ENCODE results near the gene WDR33. TPM values are rescaled to one million over a fixed set of nuclear protein-coding genes. Genes with fewer than 3 reads are reported as not detected.

Gene WDR33
- total and polyA plus RNA-seq, 2 of the 4 experiments (the other 2 are of a cell fraction): 19.6 to 41.2 TPM

- Histone ChIP-seq H3K56ac (ENCODE audit: extremely low read depth, insufficient read depth, low read length) (no peak overlapping the region), H3K79me1 (ENCODE audit: low read depth in 1 of 2, low read length in 2 of 2) (peaks cover 4 to 73% of the 10 kb centered on the region in 2 experiments; a peak in 2 of 4 replicates), H4K8ac (ENCODE audit: low read depth in 2 of 2, low read length in 2 of 2) (no peak overlapping the region), H2BK15ac (ENCODE audit: low read depth, low read length) (no peak overlapping the region), H3K27me3 (ENCODE audit: control insufficient read depth, insufficient read depth, low read length) (no peaks in the 10 kb centered on the region), H3K27ac (ENCODE audit: insufficient read depth, low read length) (no peak overlapping the region), H3K4me1 (ENCODE audit: control insufficient read depth, insufficient read depth, low read length) (no peaks in the 10 kb centered on the region), H2BK120ac (ENCODE audit: low read depth, low read length) (no peak overlapping the region), H3K36me3 (ENCODE audit: control insufficient read depth, insufficient read depth, low read length) (peaks cover 12% of the 10 kb centered on the region), H3K14ac (replicated peaks; ENCODE audit: low read depth, low read length) (no peak overlapping the region), H2AK9ac (replicated peaks; ENCODE audit: low read depth, low read length, poor library complexity) (no peak overlapping the region), H4K20me1 (ENCODE audit: insufficient read depth, low read length) (peaks cover 80% of the 10 kb centered on the region), H2BK5ac (ENCODE audit: low read depth, low read length, poor library complexity, severe bottlenecking) (no peak overlapping the region), H3K4me3 (ENCODE audit: insufficient read depth, low read depth, low read length) (no peak overlapping the region), H3K23ac (ENCODE audit: low read depth, low read length) (no peak overlapping the region), H3K9ac (ENCODE audit: low read depth, low read length) (no peak overlapping the region), H3K9me1 (ENCODE audit: insufficient read depth, low read length) (peaks cover 8% of the 10 kb centered on the region; the same call in 1 of the 2 replicates), H3K4me2 (ENCODE audit: low read depth, low read length) (no peak overlapping the region), H4K91ac (ENCODE audit: insufficient read depth, low read depth, low read length) (no peak overlapping the region), H4K5ac (ENCODE audit: low read depth, low read length) (no peak overlapping the region), H3K18ac (ENCODE audit: low read depth, low read length) (no peak overlapping the region), H2AFZ (replicated peaks; ENCODE audit: low read length, poor library complexity) (no peak overlapping the region), H3K4ac (ENCODE audit: low read depth, low read length) (no peak overlapping the region), H2BK20ac (ENCODE audit: low read depth, low read length) (no peak overlapping the region), H3K9me3 (ENCODE audit: control insufficient read depth, insufficient read depth, low read length) (no peaks in the 10 kb centered on the region), H2AK5ac (ENCODE audit: low read depth, low read length) (no peak overlapping the region)
- TF ChIP-seq CHD1 (IDR thresholded peaks at IDR 0.05; ENCODE audit: low read depth, low read length): no peak
- TF ChIP-seq ELK1 (IDR thresholded peaks at IDR 0.05; ENCODE audit: borderline replicate concordance, low read depth, low read length): no peak
- TF ChIP-seq MXI1 (IDR thresholded peaks at IDR 0.05; ENCODE audit: borderline replicate concordance, low read depth, low read length): no peak
- no peak for TF ChIP-seq CEBPB (IDR thresholded peaks at IDR 0.05; ENCODE audit: low read depth, low read length)
- no peak for TF ChIP-seq MAFK (IDR thresholded peaks at IDR 0.05; ENCODE audit: low read depth, low read length)
- no peak for TF ChIP-seq RAD21 (IDR thresholded peaks at IDR 0.05; ENCODE audit: low read length)
- TF ChIP-seq POLR2A (IDR thresholded peaks at IDR 0.05; ENCODE audit: low read depth, low read length): no peak
- TF ChIP-seq BHLHE40 (IDR thresholded peaks at IDR 0.05; ENCODE audit: low read depth, low read length): no peak
- TF ChIP-seq NFE2L2 (IDR thresholded peaks at IDR 0.05; ENCODE audit: low read depth, low read length): no peak
- no peak for TF ChIP-seq FOS (IDR thresholded peaks at IDR 0.05; ENCODE audit: low read depth, low read length)
- TF ChIP-seq RFX5 (IDR thresholded peaks at IDR 0.05; ENCODE audit: low read depth, low read length): no peak
- no peak for TF ChIP-seq MAZ (IDR thresholded peaks at IDR 0.05; ENCODE audit: borderline replicate concordance, low read depth, low read length)
- TF ChIP-seq RCOR1 (IDR thresholded peaks at IDR 0.05; ENCODE audit: insufficient replicate concordance, low read length): no peak
- no peak for TF ChIP-seq SMC3 (IDR thresholded peaks at IDR 0.05; ENCODE audit: low read depth, low read length)
- intact Hi-C loops (cut with micrococcal nuclease): no loop called here
- in situ Hi-C loops (cut with MboI; ENCODE audit: low sequenced_read_pairs): no loop called here
- POLR2A ChIA-PET (ENCODE audit: unreplicated experiment): no interaction called here
- CTCF ChIA-PET: interaction anchor here (0.5 to 0.6 kb wide), 3 partner anchors 17 to 728 kb away, joined by 3 read pairs; no protein-coding TSS in a partner anchor
- no TSS peak for BruUV-seq (replicated peaks)
- no peak for ATAC-seq (ENCODE audit: low read depth)
- DNase-seq: no peak
- dilution Hi-C loops (cut with HindIII; ENCODE audit: low sequenced_read_pairs, unreplicated experiment): no loop called here
- WGBS, 2 experiments (ENCODE audit: extremely low coverage in 2 of 2, insufficient read length in 1 of 2): no CpG with 5 or more reads among the region's 2 CpGs
Observed at GRCh38 chr2:127796389-127796788, 14.6 kb downstream of the WDR33 start.
